ENCODE measurements around the gene EXOSC7. TPM values are rescaled to one million over a fixed set of nuclear protein-coding genes. Genes with fewer than 3 reads are reported as not detected.
A peak's percentile ranks its signal among the peaks of the same experiment; 100 is the strongest.

The EXOSC7 gene
- polyA plus RNA-seq, 3 donors: 16.8 to 23.9 (median 18.8) TPM

DNA sequence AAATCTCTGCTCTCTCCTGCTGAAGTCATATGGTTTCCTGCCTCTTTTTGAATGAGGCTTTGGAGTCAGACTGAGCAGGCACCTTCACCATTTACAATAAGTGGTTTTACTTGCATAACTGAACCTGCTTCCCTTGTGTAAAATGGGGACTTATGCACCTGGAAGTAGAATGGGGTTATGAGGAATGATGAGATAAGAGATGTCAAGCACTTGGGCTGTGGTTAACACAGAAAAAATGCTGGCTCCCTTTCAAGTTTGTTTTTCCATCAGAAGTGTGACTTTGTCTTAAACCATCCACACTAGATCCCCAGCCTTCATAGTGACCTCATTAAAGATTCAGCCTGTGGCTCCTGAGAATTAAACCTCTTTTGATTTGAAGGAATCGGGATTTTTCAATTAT lies 5.2 kb downstream of the EXOSC7 start:
- Histone ChIP-seq H3K9me3 (replicated peaks in 1 of 2; ENCODE audit: control insufficient read depth in 1 of 2, insufficient read depth in 1 of 2, low read length in 2 of 2) (no peaks in the 10 kb centered on the region), H3K4me1 (ENCODE audit: control insufficient read depth in 1 of 2, insufficient read depth in 2 of 2, low read length in 2 of 2) (peaks cover 16 to 50% of the 10 kb centered on the region in 2 donors), H2AFZ (ENCODE audit: insufficient read depth, low read depth, low read length, poor library complexity, severe bottlenecking) (no peak overlapping the region), H4K20me1 (ENCODE audit: insufficient read depth, low read length) (peaks cover 31% of the 10 kb centered on the region), H3K9ac (ENCODE audit: insufficient read depth, low read length, poor library complexity, severe bottlenecking) (no peak overlapping the region), H3K27ac (ENCODE audit: low read depth in 1 of 2, low read length in 2 of 2) (no peak overlapping the region), H3K36me3 (replicated peaks in 1 of 2; ENCODE audit: control insufficient read depth in 1 of 2, insufficient read depth in 2 of 2, low read length in 2 of 2) (no peaks in the 10 kb centered on the region), H3K4me3 (replicated peaks in 1 of 3; ENCODE audit: low read depth in 2 of 3, low read length in 3 of 3) (no peak overlapping the region), H3K79me2 (ENCODE audit: insufficient read depth, low read length) (peaks cover 89% of the 10 kb centered on the region), H3K27me3 (ENCODE audit: control insufficient read depth in 2 of 2, insufficient read depth in 2 of 2, low read length in 2 of 2) (no peaks in the 10 kb centered on the region), H3K4me2 (replicated peaks; ENCODE audit: extremely low read depth, low read length, poor library complexity, severe bottlenecking) (no peak overlapping the region)
- TF ChIP-seq, protein P1, sequence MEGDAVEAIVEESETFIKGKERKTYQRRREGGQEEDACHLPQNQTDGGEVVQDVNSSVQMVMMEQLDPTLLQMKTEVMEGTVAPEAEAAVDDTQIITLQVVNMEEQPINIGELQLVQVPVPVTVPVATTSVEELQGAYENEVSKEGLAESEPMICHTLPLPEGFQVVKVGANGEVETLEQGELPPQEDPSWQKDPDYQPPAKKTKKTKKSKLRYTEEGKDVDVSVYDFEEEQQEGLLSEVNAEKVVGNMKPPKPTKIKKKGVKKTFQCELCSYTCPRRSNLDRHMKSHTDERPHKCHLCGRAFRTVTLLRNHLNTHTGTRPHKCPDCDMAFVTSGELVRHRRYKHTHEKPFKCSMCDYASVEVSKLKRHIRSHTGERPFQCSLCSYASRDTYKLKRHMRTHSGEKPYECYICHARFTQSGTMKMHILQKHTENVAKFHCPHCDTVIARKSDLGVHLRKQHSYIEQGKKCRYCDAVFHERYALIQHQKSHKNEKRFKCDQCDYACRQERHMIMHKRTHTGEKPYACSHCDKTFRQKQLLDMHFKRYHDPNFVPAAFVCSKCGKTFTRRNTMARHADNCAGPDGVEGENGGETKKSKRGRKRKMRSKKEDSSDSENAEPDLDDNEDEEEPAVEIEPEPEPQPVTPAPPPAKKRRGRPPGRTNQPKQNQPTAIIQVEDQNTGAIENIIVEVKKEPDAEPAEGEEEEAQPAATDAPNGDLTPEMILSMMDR (IDR thresholded peaks at IDR 0.05): no peak
- H3K4me1 Mint-ChIP-seq: peaks cover 70% of the 10 kb centered on the region
- 100% methylated on average over 1 of the region's 1 CpG for WGBS (ENCODE audit: insufficient coverage)
- no peaks in the 10 kb centered on the region for H3K27me3 Mint-ChIP-seq (ENCODE audit: low read depth in 3 of 3)
- H3K9me3 Mint-ChIP-seq: no peaks in the 10 kb centered on the region
- no peak overlapping the region for H3K4me3 Mint-ChIP-seq
- no peak for DNase-seq
- intact Hi-C loops (cut with micrococcal nuclease): no loop called here
- no peak overlapping the region for H3K27ac Mint-ChIP-seq
- peaks cover 11 to 15% of the 10 kb centered on the region in 2 donors for H3K36me3 Mint-ChIP-seq

DNA sequence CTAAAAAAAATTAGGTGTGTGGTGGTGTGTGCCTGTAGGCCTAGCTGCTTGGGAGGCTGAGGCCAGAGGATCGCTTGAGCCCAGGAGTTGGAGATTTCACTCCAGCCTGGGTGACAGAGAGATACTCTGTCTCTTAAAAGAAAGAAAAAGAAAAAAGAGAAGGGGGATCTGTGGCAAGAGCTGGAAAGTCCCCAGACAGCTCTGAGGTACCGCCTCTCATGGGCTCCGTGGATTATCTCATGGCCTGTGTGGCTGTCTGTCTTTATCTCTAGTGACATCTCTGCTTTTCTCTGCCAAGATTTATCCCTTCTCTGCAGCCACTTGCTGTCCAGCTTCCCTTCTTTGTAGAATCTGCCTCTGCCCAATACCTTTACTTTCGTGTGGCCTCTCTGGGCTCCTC lies 5.7 kb downstream of the EXOSC7 start:
- no peak overlapping the region for H3K4me2 ChIP-seq (replicated peaks; ENCODE audit: extremely low read depth, low read length, poor library complexity, severe bottlenecking)
- no peak overlapping the region for H3K4me3 ChIP-seq (replicated peaks in 1 of 3; ENCODE audit: low read depth in 2 of 3, low read length in 3 of 3)
- no peaks in the 10 kb centered on the region for H3K27me3 ChIP-seq (ENCODE audit: control insufficient read depth in 2 of 2, insufficient read depth in 2 of 2, low read length in 2 of 2)
- Mint-ChIP-seq H3K27me3 (ENCODE audit: low read depth in 3 of 3) (no peaks in the 10 kb centered on the region), H3K9me3 (no peaks in the 10 kb centered on the region), H3K27ac (peak overlapping the region in 3 of 7 donors; percentile 33 to 40 (median 36)), H3K36me3 (peaks cover 11 to 15% of the 10 kb centered on the region in 2 donors), H3K4me1 (peaks cover 67% of the 10 kb centered on the region), H3K4me3 (no peak overlapping the region)
- 50% methylated on average over 2 of the region's 4 CpGs for WGBS (ENCODE audit: insufficient coverage)
- TF ChIP-seq, protein P1 (IDR thresholded peaks at IDR 0.05): no peak
- H3K79me2 ChIP-seq (ENCODE audit: insufficient read depth, low read length): peaks cover 84% of the 10 kb centered on the region
- H3K36me3 ChIP-seq (replicated peaks in 1 of 2; ENCODE audit: control insufficient read depth in 1 of 2, insufficient read depth in 2 of 2, low read length in 2 of 2): no peaks in the 10 kb centered on the region
- intact Hi-C loops (cut with micrococcal nuclease): no loop called here
- no peak overlapping the region for H2AFZ ChIP-seq (ENCODE audit: insufficient read depth, low read depth, low read length, poor library complexity, severe bottlenecking)
- H4K20me1 ChIP-seq (ENCODE audit: insufficient read depth, low read length): peaks cover 31% of the 10 kb centered on the region
- H3K9me3 ChIP-seq (replicated peaks in 1 of 2; ENCODE audit: control insufficient read depth in 1 of 2, insufficient read depth in 1 of 2, low read length in 2 of 2): no peaks in the 10 kb centered on the region
- H3K27ac ChIP-seq (ENCODE audit: low read depth in 1 of 2, low read length in 2 of 2): no peak overlapping the region
- DNase-seq: peak in 1 of 3 donors; percentile 16
- H3K4me1 ChIP-seq (ENCODE audit: control insufficient read depth in 1 of 2, insufficient read depth in 2 of 2, low read length in 2 of 2): peaks cover 13 to 45% of the 10 kb centered on the region in 2 donors
- no peak overlapping the region for H3K9ac ChIP-seq (ENCODE audit: insufficient read depth, low read length, poor library complexity, severe bottlenecking)

All from CD14-positive monocyte (primary cell).